8988T (cell line): ENCODE results near the gene NAPEPLD.
"Not testable (repeated sequence)": the region's sequence is repeated elsewhere in the genome, so short reads cannot be mapped to it uniquely, and the experiment has no call there.

Experiments
- DNase-seq: peaks from one replicate; pipeline ENCODE4 v3.0.0; 2011

The NAPEPLD gene

GRCh38 chr7:103143868-103144267 lies 5.0 kb downstream of the NAPEPLD start:
- DNase-seq = no peak

GRCh38 chr7:103142494-103142893 lies 6.4 kb downstream of the NAPEPLD start:
- DNase-seq = no peak

- DNase-seq = no peak
Measured at GRCh38 chr7:103141753-103142404, 7.0 kb downstream of the NAPEPLD start.

- no peak for DNase-seq
Measured at GRCh38 chr7:103140685-103141084, 8.2 kb downstream of the NAPEPLD start.

- no peak for DNase-seq
Measured at GRCh38 chr7:103140061-103140460, 8.8 kb downstream of the NAPEPLD start.

GRCh38 chr7:103134836-103135554 lies 13.9 kb downstream of the NAPEPLD start:
- DNase-seq = no peak

GRCh38 chr7:103132995-103133688 lies 15.8 kb downstream of the NAPEPLD start:
- DNase-seq = no peak

- no peak for DNase-seq
Measured at GRCh38 chr7:103130901-103131624, 17.8 kb downstream of the NAPEPLD start.

- DNase-seq = no peak
Measured at GRCh38 chr7:103129702-103130549, 19.0 kb downstream of the NAPEPLD start.

GRCh38 chr7:103127006-103127405 lies 21.9 kb downstream of the NAPEPLD start:
- no peak for DNase-seq

- DNase-seq = no peak
Measured at GRCh38 chr7:103124429-103124979, 24.4 kb downstream of the NAPEPLD start.

GRCh38 chr7:103123529-103123928 lies 25.4 kb downstream of the NAPEPLD start:
- no peak for DNase-seq

- no peak for DNase-seq
Measured at GRCh38 chr7:103121641-103122040, 27.3 kb downstream of the NAPEPLD start.

GRCh38 chr7:103120362-103120761 lies 28.5 kb downstream of the NAPEPLD start:
- DNase-seq = no peak

GRCh38 chr7:103119791-103120291 lies 29.1 kb downstream of the NAPEPLD start:
- no peak for DNase-seq

GRCh38 chr7:103117465-103117864 lies 31.4 kb downstream of the NAPEPLD start:
- DNase-seq = no peak

GRCh38 chr7:103116991-103117390 lies 31.9 kb downstream of the NAPEPLD start:
- DNase-seq = no peak

- DNase-seq = no peak
Measured at GRCh38 chr7:103116511-103116910, 32.4 kb downstream of the NAPEPLD start.

GRCh38 chr7:103115771-103116170 lies 33.1 kb downstream of the NAPEPLD start:
- no peak for DNase-seq

GRCh38 chr7:103114576-103115008 lies 34.3 kb downstream of the NAPEPLD start:
- no peak for DNase-seq

- no peak for DNase-seq
Measured at GRCh38 chr7:103113164-103113563, 35.7 kb downstream of the NAPEPLD start.

GRCh38 chr7:103106703-103107070 lies 42.2 kb downstream of the NAPEPLD start:
- DNase-seq = not testable (repeated sequence)
